Midbrain (tissue), 1 donor: ENCODE results near the gene TLCD2.
"Not testable (repeated sequence)": the region's sequence is repeated elsewhere in the genome, so short reads cannot be mapped to it uniquely, and the experiment has no call there.

Experiments
- DNase-seq: peaks from one replicate; lab custom pipeline; 2025; lab: John Stamatoyannopoulos, UW

The TLCD2 gene

GRCh38 chr17:1686086-1686485 lies 24.1 kb downstream of the TLCD2 start:
- DNase-seq, result no peak

GRCh38 chr17:1684378-1685189 lies 25.6 kb downstream of the TLCD2 start, which contains the start of gene PRPF8:
Gene PRPF8, minus strand, starts transcription at chr17:1684867. Its CDS starts 296 bp downstream, at chr17:1684571.
- peak; percentile 98 for DNase-seq

GRCh38 chr17:1683459-1683858 lies 26.7 kb downstream of the TLCD2 start:
- DNase-seq, result peak; percentile 0

- DNase-seq, result no peak
Observed at GRCh38 chr17:1676401-1676800, 33.8 kb downstream of the TLCD2 start.

GRCh38 chr17:1673041-1673785 lies 37.0 kb downstream of the TLCD2 start:
- no peak for DNase-seq

GRCh38 chr17:1663934-1664333 lies 46.2 kb downstream of the TLCD2 start:
- not testable (repeated sequence) for DNase-seq

GRCh38 chr17:1661045-1661444 lies 49.1 kb downstream of the TLCD2 start:
- no peak for DNase-seq

GRCh38 chr17:1658100-1658499 lies 52.1 kb downstream of the TLCD2 start:
- no peak for DNase-seq

- no peak for DNase-seq
Observed at GRCh38 chr17:1653735-1654134, 56.4 kb downstream of the TLCD2 start.

- DNase-seq, result not testable (repeated sequence)
Observed at GRCh38 chr17:1652794-1653193, 57.4 kb downstream of the TLCD2 start.
